Testis (tissue), 2 donors: ENCODE results near the gene TRIL.

Source experiments
- POLR2A ChIP-seq: fragments of 450-650 bp; IDR thresholded peaks from one replicate; pipeline ENCODE4 v1.6.1; 2017; ENCODE audit warnings: antibody characterized with exemption, mild to moderate bottlenecking, moderate library complexity
- TF ChIP-seq, protein P1 (sequence below), 3 experiments: fragments of 450-650 bp in 2 of 3; fragments of 200-600 bp in 1 of 3; sonication (generic) in 1 of 3; IDR thresholded peaks; one replicate each; pipeline ENCODE4 v1.5.1; 2016 to 2019; ENCODE audit warnings: antibody characterized with exemption in 3 of 3, mild to moderate bottlenecking in 2 of 3, moderate library complexity in 1 of 3

DNA sequence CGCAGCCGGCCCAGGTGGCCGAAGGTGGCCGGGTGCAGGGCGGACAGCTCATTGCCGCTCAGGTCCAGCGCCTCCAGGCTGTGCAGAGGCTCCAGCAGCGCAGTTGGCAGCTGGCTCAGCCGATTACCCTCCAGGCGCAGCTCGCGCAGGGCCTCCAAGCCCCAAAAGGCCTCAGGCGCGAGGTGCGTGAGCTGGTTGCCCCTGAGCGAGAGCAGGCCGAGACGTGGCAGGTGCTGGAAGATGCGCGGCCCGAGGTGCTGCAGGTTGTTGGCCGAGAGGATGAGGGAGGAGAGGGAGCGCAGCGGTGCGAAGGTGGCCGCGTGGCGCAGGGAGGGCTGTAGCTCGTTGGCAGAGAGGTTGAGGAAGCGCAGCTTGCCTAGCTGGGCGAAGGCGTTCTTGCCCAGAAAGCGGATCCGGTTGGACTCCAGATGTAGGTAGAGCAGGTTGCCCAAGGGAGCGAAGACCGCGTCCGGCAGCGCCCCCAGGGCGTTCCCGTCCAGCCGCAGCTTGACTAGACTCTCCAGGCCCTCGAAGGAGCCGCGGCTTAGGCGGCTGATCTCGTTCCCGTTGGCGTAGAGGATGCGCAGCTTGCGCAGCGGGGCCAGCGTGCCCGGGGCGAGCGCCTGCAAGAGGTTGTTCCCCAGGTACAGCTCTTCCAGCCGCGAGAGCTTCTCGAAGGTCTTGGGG lies 923 bp downstream of the TRIL start:
- TF ChIP-seq, protein P1, sequence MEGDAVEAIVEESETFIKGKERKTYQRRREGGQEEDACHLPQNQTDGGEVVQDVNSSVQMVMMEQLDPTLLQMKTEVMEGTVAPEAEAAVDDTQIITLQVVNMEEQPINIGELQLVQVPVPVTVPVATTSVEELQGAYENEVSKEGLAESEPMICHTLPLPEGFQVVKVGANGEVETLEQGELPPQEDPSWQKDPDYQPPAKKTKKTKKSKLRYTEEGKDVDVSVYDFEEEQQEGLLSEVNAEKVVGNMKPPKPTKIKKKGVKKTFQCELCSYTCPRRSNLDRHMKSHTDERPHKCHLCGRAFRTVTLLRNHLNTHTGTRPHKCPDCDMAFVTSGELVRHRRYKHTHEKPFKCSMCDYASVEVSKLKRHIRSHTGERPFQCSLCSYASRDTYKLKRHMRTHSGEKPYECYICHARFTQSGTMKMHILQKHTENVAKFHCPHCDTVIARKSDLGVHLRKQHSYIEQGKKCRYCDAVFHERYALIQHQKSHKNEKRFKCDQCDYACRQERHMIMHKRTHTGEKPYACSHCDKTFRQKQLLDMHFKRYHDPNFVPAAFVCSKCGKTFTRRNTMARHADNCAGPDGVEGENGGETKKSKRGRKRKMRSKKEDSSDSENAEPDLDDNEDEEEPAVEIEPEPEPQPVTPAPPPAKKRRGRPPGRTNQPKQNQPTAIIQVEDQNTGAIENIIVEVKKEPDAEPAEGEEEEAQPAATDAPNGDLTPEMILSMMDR (IDR thresholded peaks at IDR 0.05), result no peak
- TF ChIP-seq POLR2A, result no peak
